ENCODE results near the gene PRR18. TPM values are rescaled to one million over a fixed set of nuclear protein-coding genes. Genes with fewer than 3 reads are reported as not detected.

PRR18 gene
- under 0.01 TPM in 2 replicates for total RNA-seq

DNA sequence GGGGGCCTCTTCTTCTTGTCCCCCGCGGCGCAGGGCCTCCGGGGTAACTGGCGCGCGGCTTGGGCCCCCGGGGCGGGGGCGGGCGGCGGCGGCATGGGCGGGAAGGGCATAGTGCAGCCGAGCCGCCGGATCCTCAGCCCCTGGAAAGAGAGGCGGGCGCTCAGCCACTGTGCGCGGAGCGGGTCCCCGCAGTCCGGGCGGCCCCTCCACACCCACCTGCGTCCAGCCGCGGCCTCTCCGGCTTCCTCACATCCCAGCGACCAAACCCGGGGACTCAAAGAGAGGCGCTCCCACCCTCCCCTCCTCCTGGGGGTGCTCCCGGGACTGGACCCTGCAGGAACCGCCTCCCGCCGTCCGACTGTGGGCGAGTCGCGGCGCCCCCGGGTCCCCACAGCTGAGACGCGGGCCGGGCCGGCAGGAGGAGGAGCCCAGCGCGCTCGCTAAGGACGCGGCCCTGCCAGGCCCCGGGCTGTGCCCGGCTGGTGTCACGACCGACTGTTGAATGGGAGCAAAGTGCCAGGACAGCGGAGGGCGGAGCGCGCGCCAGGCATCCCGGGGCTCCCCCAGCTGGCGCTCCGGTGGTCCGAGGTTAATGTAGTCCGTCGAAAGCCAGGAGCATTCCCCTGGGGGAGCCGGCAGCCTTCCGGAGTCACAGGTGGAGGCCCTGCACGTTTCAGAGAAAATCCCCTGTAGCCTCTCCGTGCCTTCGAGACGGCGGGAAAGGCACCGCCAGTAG, at the start of gene PRR18:
Gene PRR18, minus strand, starts transcription at position 360 of the 736 bp plus-strand sequence. Its CDS starts 250 bp downstream, at position 110.

GRCh38 chr6:166342349-166343149, 34.4 kb upstream of the PRR18 start, which contains the start of gene SFT2D1:
Gene SFT2D1, minus strand, starts transcription at chr6:166342545. Its CDS starts 64 bp downstream, at chr6:166342481.

Other genes with a start within 250 kb of the PRR18 start
- not detected in 2 replicates for gene TBXT, start 140.5 kb downstream of the PRR18 start, total RNA-seq
- 37.8 and 50.7 TPM in 2 replicates for gene SFT2D1, start 34.2 kb upstream of the PRR18 start, total RNA-seq
- gene MPC1, start 74.5 kb upstream of the PRR18 start, total RNA-seq = 19.1 and 21.7 TPM in 2 replicates

All from mesangial cell (primary cell).